GM10248 (cell line): Measurements from ENCODE around the gene MACROD1.

Source experiments
- CTCF ChIA-PET: fragments of 300-600 bp; sonication (Branson Sonifier 250); formaldehyde crosslinking; extraction: SDS; loops from one replicate; lab custom pipeline; 2021; ENCODE audit warnings: antibody characterized with exemption; lab: Yijun Ruan, JAX
- POLR2A ChIA-PET: fragments of 350-650 bp; sonication (Branson Sonifier 250); formaldehyde crosslinking; extraction: SDS; loops from one replicate; lab custom pipeline; 2020; ENCODE audit warnings: antibody characterized with exemption; lab: Yijun Ruan, JAX
- DNase-seq: peaks from one replicate; pipeline ENCODE4 v3.0.0; 2012; ENCODE audit errors: extremely low spot score
- TF ChIP-seq, protein P1 (sequence below): IDR thresholded peaks from 2 replicates; pipeline ENCODE4 v1.5.1; 2012; ENCODE audit warnings: mild to moderate bottlenecking, low read depth; ENCODE audit errors: extremely low read depth, missing control alignments, control extremely low read depth

Gene MACROD1

DNA sequence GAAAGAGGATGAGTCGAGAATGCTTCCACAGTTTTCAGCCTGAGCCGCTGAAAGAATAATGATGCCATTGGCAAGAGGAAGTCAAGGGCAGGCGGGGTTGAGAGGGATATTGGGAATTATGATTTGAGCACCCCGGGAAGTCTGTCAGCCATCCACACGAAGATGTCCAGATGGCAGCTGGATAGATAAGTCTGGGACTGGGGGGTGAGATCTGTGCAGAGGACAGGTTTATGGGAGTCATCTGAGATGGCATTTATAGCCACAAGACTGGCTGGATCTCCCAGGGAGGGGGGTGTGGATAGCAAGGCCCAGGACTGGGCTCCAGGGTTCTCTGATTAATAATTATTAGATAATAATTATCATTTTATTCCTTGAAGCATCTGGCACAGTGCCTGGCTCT lies 15.0 kb upstream of the MACROD1 start:
- no peak for DNase-seq
- TF ChIP-seq, protein P1, sequence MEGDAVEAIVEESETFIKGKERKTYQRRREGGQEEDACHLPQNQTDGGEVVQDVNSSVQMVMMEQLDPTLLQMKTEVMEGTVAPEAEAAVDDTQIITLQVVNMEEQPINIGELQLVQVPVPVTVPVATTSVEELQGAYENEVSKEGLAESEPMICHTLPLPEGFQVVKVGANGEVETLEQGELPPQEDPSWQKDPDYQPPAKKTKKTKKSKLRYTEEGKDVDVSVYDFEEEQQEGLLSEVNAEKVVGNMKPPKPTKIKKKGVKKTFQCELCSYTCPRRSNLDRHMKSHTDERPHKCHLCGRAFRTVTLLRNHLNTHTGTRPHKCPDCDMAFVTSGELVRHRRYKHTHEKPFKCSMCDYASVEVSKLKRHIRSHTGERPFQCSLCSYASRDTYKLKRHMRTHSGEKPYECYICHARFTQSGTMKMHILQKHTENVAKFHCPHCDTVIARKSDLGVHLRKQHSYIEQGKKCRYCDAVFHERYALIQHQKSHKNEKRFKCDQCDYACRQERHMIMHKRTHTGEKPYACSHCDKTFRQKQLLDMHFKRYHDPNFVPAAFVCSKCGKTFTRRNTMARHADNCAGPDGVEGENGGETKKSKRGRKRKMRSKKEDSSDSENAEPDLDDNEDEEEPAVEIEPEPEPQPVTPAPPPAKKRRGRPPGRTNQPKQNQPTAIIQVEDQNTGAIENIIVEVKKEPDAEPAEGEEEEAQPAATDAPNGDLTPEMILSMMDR = no peak
- CTCF ChIA-PET = interaction anchor here (1.0 to 2.0 kb wide), 4 partner anchors 14 to 413 kb away, joined by 3 to 8 read pairs (median 4); no protein-coding TSS in a partner anchor
- POLR2A ChIA-PET = interaction anchor here (0.6 to 1.0 kb wide), 3 partner anchors 58 to 181 kb away, joined by 3 read pairs; partner anchors contain the start of gene PPP1R14B

- no peak for DNase-seq
- TF ChIP-seq, protein P1 = no peak
- ChIA-PET POLR2A (no interaction called here), CTCF (interaction anchor here (1.0 kb wide), 1 partner anchor 25 kb away, joined by 3 read pairs; no protein-coding TSS in a partner anchor)
These were observed 13.2 kb upstream of the MACROD1 start for GRCh38 chr11:64178951-64179639.

DNA sequence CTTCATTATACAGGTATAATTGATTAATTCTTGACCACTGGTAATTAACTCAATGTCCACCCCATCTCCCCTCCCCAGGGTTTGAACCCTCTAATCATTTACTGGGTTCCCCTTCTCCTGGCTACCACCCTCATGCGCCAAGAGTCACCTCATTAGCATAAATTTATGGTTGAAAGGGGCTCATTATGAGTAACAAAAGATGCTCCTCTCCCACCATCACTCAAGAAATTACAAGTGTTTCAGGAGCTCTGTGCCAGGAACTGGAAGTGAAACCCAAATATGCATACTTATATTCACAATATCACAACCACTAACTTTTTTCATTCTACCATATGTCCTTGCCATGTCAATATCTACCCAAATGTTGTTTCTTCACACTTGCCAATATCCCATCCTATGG lies 12.3 kb upstream of the MACROD1 start:
- TF ChIP-seq, protein P1 = no peak
- ChIA-PET POLR2A (no interaction called here), CTCF (interaction anchor here (1.0 kb wide), 1 partner anchor 13 kb away, joined by 3 read pairs; no protein-coding TSS in a partner anchor)
- DNase-seq = no peak

DNA sequence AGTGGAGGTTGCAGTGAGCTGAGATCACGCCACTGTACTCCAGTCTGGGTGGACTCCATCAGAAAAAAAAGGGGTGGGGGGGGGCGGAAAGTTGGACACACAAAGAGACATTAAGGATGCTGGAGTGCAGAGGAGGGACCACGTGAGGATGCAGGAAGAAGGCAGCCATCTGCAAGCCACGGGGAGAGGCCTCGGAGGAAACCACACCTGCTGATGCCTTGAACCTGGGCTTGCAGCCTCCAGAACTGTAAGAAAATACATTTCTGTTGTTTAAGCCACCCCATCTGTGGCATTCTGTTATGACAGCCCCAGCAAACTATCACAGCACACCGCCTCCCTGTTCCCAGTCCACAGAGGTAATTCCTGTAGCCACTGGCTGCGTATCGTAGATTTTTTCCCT lies 10.8 kb upstream of the MACROD1 start:
- DNase-seq = no peak
- TF ChIP-seq, protein P1 = no peak
- POLR2A ChIA-PET = interaction anchor here (0.6 to 0.7 kb wide), 2 partner anchors 48 to 141 kb away, joined by 6 read pairs; partner anchors contain the start of gene PRDX5
- CTCF ChIA-PET = no interaction called here

DNA sequence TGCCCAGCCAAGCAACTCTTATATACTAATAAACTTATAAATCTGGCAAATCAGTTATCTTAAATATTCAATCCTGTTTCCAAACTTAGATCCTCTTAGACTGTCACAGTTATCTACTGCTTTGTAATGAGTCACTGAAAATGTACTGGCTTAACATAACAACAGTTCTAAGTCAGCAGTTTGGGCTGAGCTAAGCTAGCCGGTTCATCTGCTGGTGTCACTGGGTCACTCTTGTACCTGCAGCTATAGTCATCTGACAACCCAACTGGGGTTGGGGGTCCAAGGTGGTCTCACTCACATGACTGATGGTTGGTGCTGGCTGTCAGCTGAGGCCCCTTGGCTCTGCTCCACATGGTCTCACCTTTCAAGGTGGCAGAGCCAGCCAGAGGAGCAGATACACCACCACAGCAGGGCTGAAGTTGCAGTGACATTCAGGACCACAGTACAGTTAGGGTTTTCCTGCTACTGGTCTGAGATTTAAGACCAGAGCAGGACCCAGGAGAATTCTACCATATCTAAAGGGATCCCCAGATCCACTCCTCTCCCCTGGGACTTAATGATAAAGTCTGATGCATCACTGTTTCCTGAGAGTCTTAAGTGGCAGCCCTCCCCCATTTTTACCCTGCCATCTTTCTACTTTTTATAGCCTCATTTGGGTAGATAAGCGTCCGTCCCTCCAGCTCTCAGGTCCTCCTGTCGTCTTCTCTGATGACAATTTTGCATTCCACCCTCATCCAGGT lies 7.9 kb upstream of the MACROD1 start:
- no peak for DNase-seq
- TF ChIP-seq, protein P1 = no peak
- ChIA-PET POLR2A (interaction anchor here (0.6 kb wide), 1 partner anchor 9 kb away, joined by 3 read pairs; no protein-coding TSS in a partner anchor), CTCF (no interaction called here)

DNA sequence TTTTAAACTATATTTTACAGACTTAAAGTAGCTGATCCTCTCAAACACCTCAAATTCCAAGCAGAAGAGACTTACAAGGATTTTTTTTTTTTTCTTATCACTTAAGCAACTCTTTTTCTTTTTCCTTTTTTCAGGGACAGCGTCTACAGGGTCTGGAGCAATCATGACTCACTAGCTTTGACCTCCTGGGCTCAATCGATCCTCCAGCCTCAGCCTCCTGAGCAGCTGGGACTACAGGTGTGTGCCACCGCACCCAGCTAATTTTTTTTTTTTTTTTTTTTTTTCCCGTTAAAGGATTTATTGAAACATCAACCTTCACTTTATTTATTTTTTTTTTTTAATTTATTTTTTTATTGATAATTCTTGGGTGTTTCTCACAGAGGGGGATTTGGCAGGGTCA lies 4.5 kb upstream of the MACROD1 start:
- CTCF ChIA-PET = interaction anchor here (1.4 to 1.8 kb wide), 4 partner anchors 15 to 134 kb away, joined by 4 to 5 read pairs (median 4); no protein-coding TSS in a partner anchor
- DNase-seq = no peak
- TF ChIP-seq, protein P1 = no peak
- POLR2A ChIA-PET = interaction anchor here (0.5 kb wide), 1 partner anchor 244 kb away, joined by 3 read pairs; no protein-coding TSS in a partner anchor
